ENCODE data around the gene TARS1. TPM values are rescaled to one million over a fixed set of nuclear protein-coding genes. Genes with fewer than 3 reads are reported as not detected.
A peak's percentile ranks its signal among the peaks of the same experiment; 100 is the strongest.

The TARS1 gene
- total RNA-seq (100 to 1,000 TPM in 1 of 7 donors, 10 to 100 TPM in 6; 37.9 to 176 (median 48.9) TPM), polyA plus RNA-seq (10 to 100 TPM; 34.1 to 98.0 TPM)
- long read RNA-seq, donor 1, full-length matches to known transcripts: 99 of 132 reads
- long read RNA-seq, donor 1, partial matches to known transcripts: 28 of 132 reads
- long read RNA-seq, donor 1, other reads (novel, unspliced or antisense): 5 of 132 reads
- long read RNA-seq, donor 2, full-length matches to known transcripts: 24 of 24 reads
- long read RNA-seq, donor 2, partial matches to known transcripts: 0 of 24 reads
- long read RNA-seq, donor 2, other reads (novel, unspliced or antisense): 0 of 24 reads
- long read RNA-seq, donor 3, full-length matches to known transcripts: 60 of 67 reads
- long read RNA-seq, donor 3, partial matches to known transcripts: 2 of 67 reads
- long read RNA-seq, donor 3, other reads (novel, unspliced or antisense): 5 of 67 reads

DNA sequence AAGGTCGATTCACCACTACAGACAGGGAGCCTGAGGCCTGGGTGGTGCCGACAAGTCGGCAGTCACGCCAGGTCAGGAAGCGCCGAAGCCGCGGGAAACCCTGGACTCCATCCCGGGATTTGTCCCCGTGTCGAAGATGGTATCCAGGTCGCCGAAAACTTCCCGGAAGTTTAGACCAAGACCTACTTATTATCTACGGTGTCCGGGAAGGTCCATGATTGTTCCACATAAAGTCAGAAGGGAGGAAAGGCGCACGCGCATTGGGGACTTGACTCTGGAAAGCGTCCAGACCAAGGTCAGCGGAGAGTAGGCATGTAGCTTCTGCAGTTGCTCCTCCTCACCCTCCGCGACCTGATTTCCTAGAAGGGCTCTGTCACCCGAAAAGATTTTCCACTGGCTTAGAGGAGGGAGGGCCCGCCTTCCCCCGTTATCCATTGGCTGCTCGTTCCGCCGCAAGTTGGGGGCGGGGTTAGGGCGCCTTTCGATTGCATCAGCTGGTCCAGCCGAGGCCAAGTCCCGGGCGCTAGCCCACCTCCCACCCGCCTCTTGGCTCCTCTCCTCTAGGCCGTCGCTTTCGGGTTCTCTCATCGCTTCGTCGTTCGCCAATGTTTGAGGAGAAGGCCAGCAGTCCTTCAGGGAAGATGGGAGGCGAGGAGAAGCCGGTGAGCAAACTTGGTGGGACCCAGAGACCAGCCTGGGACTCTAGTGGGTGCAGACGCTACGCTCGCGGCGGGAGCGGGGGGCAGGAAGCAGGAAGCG lies at the start of gene TARS1:
Gene TARS1, plus strand, starts transcription at position 484 of the 759 bp plus-strand sequence. Its CDS starts 122 bp downstream, at position 606.
- Histone ChIP-seq H3K27ac (peak within 1 kb of the TSS; percentile 63 to 93), H3K36me3 (no peaks in the 10 kb centered on the region), H3K4me1 (ENCODE audit: insufficient read depth) (peaks cover 6% of the 10 kb centered on the region), H3K27me3 (no peaks in the 10 kb centered on the region), H3K4me3 (peak within 1 kb of the TSS; percentile 86), H3K9me3 (no peaks in the 10 kb centered on the region)
- intact Hi-C loops (cut with DNase I): no loop called here
- 0 to 1% (median 0%) methylated on average over 46 to 52 of the region's 52 CpGs for WGBS, 3 donors
- peak; percentile 98 to 99 (median 98) for DNase-seq
- TF ChIP-seq EP300 (IDR thresholded peaks at IDR 0.05) (no peak), POLR2A (IDR thresholded peaks at IDR 0.05) (peak; percentile 74)
- TF ChIP-seq, protein P1, sequence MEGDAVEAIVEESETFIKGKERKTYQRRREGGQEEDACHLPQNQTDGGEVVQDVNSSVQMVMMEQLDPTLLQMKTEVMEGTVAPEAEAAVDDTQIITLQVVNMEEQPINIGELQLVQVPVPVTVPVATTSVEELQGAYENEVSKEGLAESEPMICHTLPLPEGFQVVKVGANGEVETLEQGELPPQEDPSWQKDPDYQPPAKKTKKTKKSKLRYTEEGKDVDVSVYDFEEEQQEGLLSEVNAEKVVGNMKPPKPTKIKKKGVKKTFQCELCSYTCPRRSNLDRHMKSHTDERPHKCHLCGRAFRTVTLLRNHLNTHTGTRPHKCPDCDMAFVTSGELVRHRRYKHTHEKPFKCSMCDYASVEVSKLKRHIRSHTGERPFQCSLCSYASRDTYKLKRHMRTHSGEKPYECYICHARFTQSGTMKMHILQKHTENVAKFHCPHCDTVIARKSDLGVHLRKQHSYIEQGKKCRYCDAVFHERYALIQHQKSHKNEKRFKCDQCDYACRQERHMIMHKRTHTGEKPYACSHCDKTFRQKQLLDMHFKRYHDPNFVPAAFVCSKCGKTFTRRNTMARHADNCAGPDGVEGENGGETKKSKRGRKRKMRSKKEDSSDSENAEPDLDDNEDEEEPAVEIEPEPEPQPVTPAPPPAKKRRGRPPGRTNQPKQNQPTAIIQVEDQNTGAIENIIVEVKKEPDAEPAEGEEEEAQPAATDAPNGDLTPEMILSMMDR (IDR thresholded peaks at IDR 0.05): no peak

DNA sequence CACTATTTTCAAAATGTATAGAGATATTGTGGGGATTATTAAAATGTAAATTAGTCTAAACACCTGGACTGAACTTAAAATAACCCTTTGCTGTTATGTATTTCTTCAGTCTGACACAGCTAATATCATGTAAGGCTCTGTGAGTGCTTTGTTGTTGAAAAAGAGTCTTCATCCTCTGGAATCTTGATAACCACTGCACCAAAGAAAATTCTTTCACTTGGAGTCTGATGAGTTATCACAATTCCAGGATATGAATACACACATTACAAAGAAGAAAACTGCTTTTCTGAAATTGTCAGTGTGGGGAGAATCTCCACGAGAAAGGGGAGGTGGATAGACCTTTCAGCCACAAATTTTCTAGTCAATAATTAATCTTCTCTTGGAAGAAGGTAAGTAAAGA lies 42.3 kb upstream of the TARS1 start:
- Histone ChIP-seq H3K27me3 (no peaks in the 10 kb centered on the region), H3K36me3 (no peaks in the 10 kb centered on the region), H3K4me1 (ENCODE audit: insufficient read depth) (no peaks in the 10 kb centered on the region), H3K27ac (no peak overlapping the region), H3K9me3 (no peaks in the 10 kb centered on the region), H3K4me3 (no peak overlapping the region)
- intact Hi-C loops (cut with DNase I): no loop called here
- DNase-seq: no peak
- TF ChIP-seq, protein P1 (IDR thresholded peaks at IDR 0.05): no peak
- TF ChIP-seq POLR2A (IDR thresholded peaks at IDR 0.05): no peak
- no peak for TF ChIP-seq EP300 (IDR thresholded peaks at IDR 0.05)
- WGBS, 3 donors: 80 to 87% (median 82%) methylated on average over 1 of the region's 1 CpG

DNA sequence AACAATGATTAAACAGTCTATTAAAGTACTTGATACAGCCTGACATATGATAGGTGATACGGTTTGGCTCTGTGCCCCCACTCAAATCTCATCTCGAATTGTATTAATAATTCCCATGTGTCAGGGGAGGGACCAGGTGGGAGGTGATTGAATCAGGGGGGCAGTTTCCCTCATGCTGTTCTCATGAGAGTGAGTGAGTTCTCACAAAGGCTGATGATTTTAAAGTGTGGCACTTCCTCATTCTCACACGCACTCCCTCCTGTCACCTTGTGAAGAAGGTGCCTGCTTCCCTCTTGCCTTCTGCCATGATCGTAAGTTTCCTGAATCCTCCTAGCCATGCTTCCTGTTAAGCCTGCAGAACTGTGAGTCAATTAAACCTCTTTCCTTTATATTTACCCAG lies 40.1 kb upstream of the TARS1 start:
- H3K27ac ChIP-seq: no peak overlapping the region
- no peaks in the 10 kb centered on the region for H3K36me3 ChIP-seq
- no peaks in the 10 kb centered on the region for H3K9me3 ChIP-seq
- H3K4me3 ChIP-seq: no peak overlapping the region
- H3K27me3 ChIP-seq: no peaks in the 10 kb centered on the region
- 60 to 67% (median 64%) methylated on average over 4 of the region's 4 CpGs for WGBS, 3 donors
- TF ChIP-seq EP300 (IDR thresholded peaks at IDR 0.05) (no peak), POLR2A (IDR thresholded peaks at IDR 0.05) (no peak)
- TF ChIP-seq, protein P1 (IDR thresholded peaks at IDR 0.05): no peak
- no peaks in the 10 kb centered on the region for H3K4me1 ChIP-seq (ENCODE audit: insufficient read depth)
- no peak for DNase-seq
- intact Hi-C loops (cut with DNase I): no loop called here

DNA sequence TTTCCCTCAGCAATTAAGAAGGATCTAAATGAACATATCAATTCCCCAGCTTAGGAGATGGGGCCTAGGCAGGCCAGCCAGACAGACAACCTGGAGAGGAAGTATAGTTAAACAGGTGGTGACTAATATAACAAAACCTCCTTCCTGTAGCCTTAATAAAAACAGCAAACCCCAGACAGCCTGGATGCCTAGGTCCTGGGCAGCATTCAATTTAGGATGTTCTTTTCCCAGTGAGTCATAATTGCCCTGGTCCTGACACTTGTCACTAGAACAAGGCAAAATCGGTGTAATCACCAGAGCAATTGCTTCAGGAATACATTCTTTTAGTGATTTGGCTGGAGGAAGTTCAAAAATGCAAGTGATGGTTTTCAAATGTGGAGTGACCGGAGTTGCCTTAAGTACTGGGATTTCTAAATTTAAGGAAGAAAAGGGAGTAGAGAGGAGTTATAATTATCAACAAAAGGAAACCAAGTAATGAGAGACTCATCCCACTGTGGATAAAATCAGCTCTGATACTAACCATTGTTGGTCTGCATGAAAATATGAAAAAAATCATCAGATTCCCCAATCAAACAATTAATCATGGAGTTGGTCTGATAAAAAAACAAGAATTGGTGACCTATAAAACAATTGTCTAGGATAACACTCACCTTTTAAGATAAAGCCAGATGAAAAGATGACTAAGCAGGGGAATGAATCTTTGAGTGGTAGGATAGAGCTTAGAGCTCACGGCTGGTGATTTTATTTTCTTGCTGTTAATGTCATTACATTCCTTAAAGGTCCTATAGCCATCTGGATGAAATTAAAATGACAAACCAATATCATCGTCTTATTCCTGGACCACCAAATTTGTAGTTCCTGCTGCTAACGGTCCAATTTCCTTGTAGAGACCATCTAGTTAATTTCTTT lies 39.0 kb upstream of the TARS1 start:
- WGBS, 3 donors: 33 to 34% (median 34%) methylated on average over 5 of the region's 5 CpGs
- Histone ChIP-seq H3K9me3 (no peaks in the 10 kb centered on the region), H3K4me3 (no peak overlapping the region), H3K27ac (no peak overlapping the region), H3K36me3 (no peaks in the 10 kb centered on the region), H3K4me1 (ENCODE audit: insufficient read depth) (no peaks in the 10 kb centered on the region), H3K27me3 (no peaks in the 10 kb centered on the region)
- TF ChIP-seq, protein P1 (IDR thresholded peaks at IDR 0.05): no peak
- TF ChIP-seq POLR2A (IDR thresholded peaks at IDR 0.05) (no peak), EP300 (IDR thresholded peaks at IDR 0.05) (no peak)
- intact Hi-C loops (cut with DNase I): no loop called here
- no peak for DNase-seq

Measured in ovary (tissue), 10 donors.